Measurements from ENCODE around the gene KCTD2.
A peak's percentile ranks its signal among the peaks of the same experiment; 100 is the strongest.
"Not testable (repeated sequence)": the region's sequence is repeated elsewhere in the genome, so short reads cannot be mapped to it uniquely, and the experiment has no call there.

KCTD2 gene

GRCh38 chr17:75046407-75047289 lies at the start of gene KCTD2, which contains the start of gene ATP5PD:
Gene KCTD2 (plus strand): TSS chr17:75047225. CDS start chr17:75047251, 26 bp downstream.
Gene ATP5PD (minus strand): TSS chr17:75046969. CDS start chr17:75042650, 4,319 bp downstream.
- DNase-seq (ENCODE audit: low read depth in 2 of 2) = peak; percentile 93 to 95

GRCh38 chr17:74998783-74999182 lies 48.2 kb upstream of the KCTD2 start:
- no peak for DNase-seq (ENCODE audit: low read depth in 2 of 2)

GRCh38 chr17:74999523-74999922 lies 47.5 kb upstream of the KCTD2 start:
- DNase-seq (ENCODE audit: low read depth in 2 of 2) = no peak

GRCh38 chr17:75001915-75002843 lies 44.8 kb upstream of the KCTD2 start:
- DNase-seq (ENCODE audit: low read depth in 2 of 2) = no peak

- DNase-seq (ENCODE audit: low read depth in 2 of 2) = no peak
These were observed 43.7 kb upstream of the KCTD2 start for GRCh38 chr17:75003070-75003956.

GRCh38 chr17:75003957-75004355 lies 43.1 kb upstream of the KCTD2 start:
- no peak for DNase-seq (ENCODE audit: low read depth in 2 of 2)

- no peak for DNase-seq (ENCODE audit: low read depth in 2 of 2)
These were observed 42.7 kb upstream of the KCTD2 start for GRCh38 chr17:75004371-75004770.

GRCh38 chr17:75005291-75005690 lies 41.7 kb upstream of the KCTD2 start:
- no peak for DNase-seq (ENCODE audit: low read depth in 2 of 2)

- not testable (repeated sequence) for DNase-seq (ENCODE audit: low read depth in 2 of 2)
These were observed 40.9 kb upstream of the KCTD2 start for GRCh38 chr17:75006084-75006483.

GRCh38 chr17:75006653-75007052 lies 40.4 kb upstream of the KCTD2 start:
- DNase-seq (ENCODE audit: low read depth in 2 of 2) = no peak

- no peak for DNase-seq (ENCODE audit: low read depth in 2 of 2)
These were observed 38.7 kb upstream of the KCTD2 start for GRCh38 chr17:75008373-75008772.

- DNase-seq (ENCODE audit: low read depth in 2 of 2) = no peak
These were observed 37.8 kb upstream of the KCTD2 start for GRCh38 chr17:75009139-75009724.

GRCh38 chr17:75010683-75011400 lies 36.2 kb upstream of the KCTD2 start:
- no peak for DNase-seq (ENCODE audit: low read depth in 2 of 2)

- DNase-seq (ENCODE audit: low read depth in 2 of 2) = no peak
These were observed 35.5 kb upstream of the KCTD2 start for GRCh38 chr17:75011401-75012095.

- DNase-seq (ENCODE audit: low read depth in 2 of 2) = no peak
These were observed 35.0 kb upstream of the KCTD2 start for GRCh38 chr17:75012096-75012345.

- DNase-seq (ENCODE audit: low read depth in 2 of 2) = peak; percentile 48 to 76
These were observed 34.5 kb upstream of the KCTD2 start, which contains the start of gene MRPL58 for GRCh38 chr17:75012346-75013091. Gene MRPL58 (plus strand): TSS chr17:75012670. CDS start chr17:75012687, 17 bp downstream.

- DNase-seq (ENCODE audit: low read depth in 2 of 2) = no peak
These were observed 33.9 kb upstream of the KCTD2 start for GRCh38 chr17:75013092-75013559.

GRCh38 chr17:75019146-75019545 lies 27.9 kb upstream of the KCTD2 start:
- no peak for DNase-seq (ENCODE audit: low read depth in 2 of 2)

- DNase-seq (ENCODE audit: low read depth in 2 of 2) = no peak
These were observed 27.3 kb upstream of the KCTD2 start for GRCh38 chr17:75019710-75020109.
